GM12801 (cell line): ENCODE measurements around the gene SH3RF2.

Source experiments
- CTCF ChIP-seq: IDR thresholded peaks from one replicate; pipeline ENCODE4 v1.5.1; 2011; ENCODE audit warnings: control low read depth; ENCODE audit not compliant: insufficient read length; ENCODE audit errors: extremely low read depth

The SH3RF2 gene

DNA sequence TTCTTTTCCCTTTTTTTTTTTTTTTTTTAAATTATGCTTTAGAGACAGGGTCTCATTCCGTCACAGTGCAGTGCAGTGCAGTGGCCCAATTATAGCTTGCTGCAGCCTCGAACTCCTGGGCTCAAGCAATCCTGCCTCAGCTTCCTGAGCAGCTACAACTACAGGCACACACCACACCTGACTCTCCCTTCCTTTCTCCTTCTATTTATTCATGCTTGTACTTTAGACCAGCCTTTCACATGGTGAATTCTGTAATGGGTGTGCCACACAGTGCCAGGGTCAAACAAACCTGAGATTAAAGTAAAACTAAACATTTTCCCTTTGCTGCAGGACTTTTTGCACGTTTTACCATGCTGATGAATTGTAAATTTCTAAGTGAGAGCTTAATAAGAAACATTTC is 8.0 kb downstream of the SH3RF2 start:
- no peak for TF ChIP-seq CTCF

DNA sequence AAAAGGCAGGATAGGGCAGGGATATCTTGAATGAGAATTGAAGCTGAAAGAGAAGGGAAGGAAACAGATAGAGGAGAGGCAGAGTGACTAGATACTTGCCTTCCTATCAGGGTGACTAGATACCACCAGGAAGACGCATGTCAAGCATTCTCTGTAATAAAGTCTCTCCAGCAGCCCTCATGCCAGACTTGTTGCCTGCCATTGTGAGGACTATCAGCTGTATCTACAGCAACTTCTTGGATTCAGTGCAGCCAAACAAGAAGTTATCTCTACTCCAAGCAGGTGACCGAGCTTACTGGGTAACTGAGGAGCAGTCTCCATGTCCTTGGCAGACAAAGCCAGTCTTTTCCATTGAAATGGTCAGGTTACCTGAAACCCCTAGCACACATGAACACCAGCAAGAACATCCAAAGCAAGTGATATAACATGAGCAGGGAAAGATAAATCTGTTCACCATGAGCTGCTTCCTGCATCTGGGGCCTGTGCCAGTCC is 9.3 kb downstream of the SH3RF2 start:
- no peak for TF ChIP-seq CTCF

GRCh38 chr5:145946112-145946861 is 9.9 kb downstream of the SH3RF2 start:
- TF ChIP-seq CTCF = no peak

DNA sequence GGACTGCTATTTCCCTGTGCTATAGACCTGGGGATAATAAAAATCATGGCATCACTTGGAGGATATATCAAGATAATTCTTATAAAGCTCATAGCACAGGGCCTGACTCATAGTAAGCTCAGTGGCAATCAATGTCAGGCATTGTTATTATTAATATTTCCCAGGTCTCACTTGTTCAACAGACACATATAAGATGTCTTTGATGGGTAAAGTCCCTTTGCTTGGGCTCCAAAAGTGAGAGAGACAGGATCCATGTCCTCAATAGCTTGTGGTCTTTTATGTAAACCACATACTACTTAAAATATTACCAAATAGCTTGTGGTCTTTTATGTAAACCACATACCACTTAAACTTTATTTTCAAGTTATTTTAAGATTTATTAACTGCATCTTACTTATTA is 11.2 kb downstream of the SH3RF2 start:
- no peak for TF ChIP-seq CTCF

DNA sequence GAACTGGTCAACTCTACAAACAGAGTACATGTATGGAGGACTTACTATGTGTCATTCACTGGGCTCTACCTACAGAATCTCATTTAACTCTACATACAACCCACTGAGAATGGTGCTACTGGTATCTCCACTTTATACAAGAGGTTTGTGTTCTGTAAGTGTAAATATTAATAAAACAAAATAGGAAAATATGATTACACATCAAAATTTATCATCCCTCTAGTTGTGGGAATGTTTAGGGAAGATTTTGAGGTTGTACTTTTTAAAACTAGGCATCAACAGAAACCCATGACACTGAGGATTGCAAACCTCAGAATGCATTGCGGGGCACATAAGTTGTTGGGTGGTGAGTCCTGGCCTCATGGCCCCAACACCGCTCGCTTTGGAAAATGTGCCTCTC is 11.7 kb downstream of the SH3RF2 start:
- no peak for TF ChIP-seq CTCF

DNA sequence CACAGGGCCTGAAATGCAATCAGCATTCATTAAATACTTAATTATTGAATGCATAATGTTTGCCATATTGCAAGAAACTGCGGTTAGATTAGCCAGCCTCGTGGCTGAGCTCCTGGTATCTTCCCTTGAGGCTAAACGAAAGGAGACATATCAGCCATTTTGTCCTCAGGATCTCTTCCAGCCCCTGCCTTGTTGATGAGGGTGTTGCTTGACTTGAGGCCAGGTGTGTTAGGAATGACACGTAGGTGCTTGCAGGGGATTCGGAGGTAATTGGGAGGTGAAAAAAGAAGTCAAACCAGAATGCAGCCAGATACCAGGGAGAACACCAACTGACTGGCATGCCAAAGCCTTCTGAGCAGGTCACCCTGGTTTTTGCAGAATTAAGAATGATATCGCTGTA is 12.5 kb downstream of the SH3RF2 start:
- no peak for TF ChIP-seq CTCF

GRCh38 chr5:145949474-145949873 is 13.1 kb downstream of the SH3RF2 start:
- no peak for TF ChIP-seq CTCF
